Mesothelial cell of epicardium (in vitro differentiated cells): ENCODE results near the gene TMEM120B. TPM values are rescaled to one million over a fixed set of nuclear protein-coding genes. Genes with fewer than 3 reads are reported as not detected.

Experiments
- DNase-seq, 2 experiments: peaks; one replicate each; pipeline ENCODE4 v3.0.0; 2021; ENCODE audit warnings: low spot score in 2 of 2; ENCODE audit not compliant: unreplicated experiment in 2 of 2
- H3K27ac Mint-ChIP-seq: 2 replicates; pipeline ENCODE4 v1.8.0; 2021; ENCODE audit warnings: mixed read lengths
- H3K27me3 Mint-ChIP-seq: 2 replicates; pipeline ENCODE4 v1.8.0; 2021; ENCODE audit warnings: low read depth, mixed read lengths
- H3K36me3 Mint-ChIP-seq: 2 replicates; pipeline ENCODE4 v1.8.0; 2021; ENCODE audit warnings: mixed read lengths
- H3K4me1 Mint-ChIP-seq: 2 replicates; pipeline ENCODE4 v1.8.0; 2021; ENCODE audit warnings: mixed read lengths
- H3K4me3 Mint-ChIP-seq: 2 replicates; pipeline ENCODE4 v1.8.0; 2021; ENCODE audit warnings: mild to moderate bottlenecking, moderate library complexity, mixed read lengths
- H3K9me3 Mint-ChIP-seq: 2 replicates; pipeline ENCODE4 v1.8.0; 2021; ENCODE audit warnings: mixed read lengths
- total RNA-seq: library from RNA; stranded (reverse); gene quantifications from 3 replicates; pipeline ENCODE4 v1.2.1, GENCODE V29; 2021
- TF ChIP-seq, protein P1 (sequence below): fragments of 200-600 bp; sonication (generic); IDR thresholded peaks from one replicate; pipeline ENCODE4 v1.5.0; 2021; ENCODE audit warnings: antibody characterized with exemption; ENCODE audit not compliant: unreplicated experiment

The TMEM120B gene
- total RNA-seq, 1 donor from 2014 or later: 22.4 TPM

DNA sequence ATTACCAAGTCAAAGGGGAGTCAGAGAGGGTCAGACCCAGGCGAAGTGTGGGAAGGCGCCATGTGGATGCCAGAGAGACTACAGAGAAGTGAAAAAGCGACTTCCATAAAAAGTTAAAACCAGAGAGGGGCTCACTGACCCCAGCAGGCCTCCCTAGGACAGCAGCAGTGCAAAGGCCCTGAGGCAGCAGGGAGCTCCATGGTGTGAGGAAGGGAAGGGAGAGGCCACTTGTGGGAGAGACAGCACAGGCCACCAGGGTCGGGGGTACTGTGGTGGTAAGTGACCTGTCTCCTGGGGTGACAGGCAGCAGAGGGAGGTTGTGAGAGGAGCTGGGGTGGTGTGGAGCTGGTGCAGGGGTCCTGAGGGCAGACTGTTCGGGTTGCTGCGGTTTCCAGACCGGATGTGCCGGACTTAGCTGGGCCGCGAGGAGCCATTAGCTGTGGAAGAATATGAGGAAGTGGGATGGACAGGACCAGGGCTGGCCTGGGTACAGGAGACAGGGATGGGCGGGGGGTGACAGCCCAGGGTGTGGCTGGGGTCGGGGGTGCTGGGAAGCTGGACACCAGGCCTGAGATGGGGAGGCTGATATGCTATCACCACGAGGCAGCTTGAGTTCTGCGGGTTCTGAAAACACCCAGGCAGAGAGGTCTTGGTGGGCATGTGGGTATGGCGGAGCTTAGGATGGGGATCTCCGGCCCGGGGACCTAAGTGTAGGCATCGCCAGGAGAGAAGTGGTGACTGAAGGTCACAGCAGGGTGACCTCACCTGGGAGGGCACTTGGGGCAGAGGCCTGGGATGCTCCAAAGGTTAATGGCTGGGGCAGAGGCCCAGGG lies 114.0 kb downstream of the TMEM120B start:
- Mint-ChIP-seq H3K27me3 (no peaks in the 10 kb centered on the region), H3K4me3 (no peak overlapping the region), H3K36me3 (peaks cover 36% of the 10 kb centered on the region), H3K27ac (no peak overlapping the region), H3K9me3 (no peaks in the 10 kb centered on the region), H3K4me1 (no peaks in the 10 kb centered on the region)
- TF ChIP-seq, protein P1, sequence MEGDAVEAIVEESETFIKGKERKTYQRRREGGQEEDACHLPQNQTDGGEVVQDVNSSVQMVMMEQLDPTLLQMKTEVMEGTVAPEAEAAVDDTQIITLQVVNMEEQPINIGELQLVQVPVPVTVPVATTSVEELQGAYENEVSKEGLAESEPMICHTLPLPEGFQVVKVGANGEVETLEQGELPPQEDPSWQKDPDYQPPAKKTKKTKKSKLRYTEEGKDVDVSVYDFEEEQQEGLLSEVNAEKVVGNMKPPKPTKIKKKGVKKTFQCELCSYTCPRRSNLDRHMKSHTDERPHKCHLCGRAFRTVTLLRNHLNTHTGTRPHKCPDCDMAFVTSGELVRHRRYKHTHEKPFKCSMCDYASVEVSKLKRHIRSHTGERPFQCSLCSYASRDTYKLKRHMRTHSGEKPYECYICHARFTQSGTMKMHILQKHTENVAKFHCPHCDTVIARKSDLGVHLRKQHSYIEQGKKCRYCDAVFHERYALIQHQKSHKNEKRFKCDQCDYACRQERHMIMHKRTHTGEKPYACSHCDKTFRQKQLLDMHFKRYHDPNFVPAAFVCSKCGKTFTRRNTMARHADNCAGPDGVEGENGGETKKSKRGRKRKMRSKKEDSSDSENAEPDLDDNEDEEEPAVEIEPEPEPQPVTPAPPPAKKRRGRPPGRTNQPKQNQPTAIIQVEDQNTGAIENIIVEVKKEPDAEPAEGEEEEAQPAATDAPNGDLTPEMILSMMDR: no peak
- DNase-seq: no peak

DNA sequence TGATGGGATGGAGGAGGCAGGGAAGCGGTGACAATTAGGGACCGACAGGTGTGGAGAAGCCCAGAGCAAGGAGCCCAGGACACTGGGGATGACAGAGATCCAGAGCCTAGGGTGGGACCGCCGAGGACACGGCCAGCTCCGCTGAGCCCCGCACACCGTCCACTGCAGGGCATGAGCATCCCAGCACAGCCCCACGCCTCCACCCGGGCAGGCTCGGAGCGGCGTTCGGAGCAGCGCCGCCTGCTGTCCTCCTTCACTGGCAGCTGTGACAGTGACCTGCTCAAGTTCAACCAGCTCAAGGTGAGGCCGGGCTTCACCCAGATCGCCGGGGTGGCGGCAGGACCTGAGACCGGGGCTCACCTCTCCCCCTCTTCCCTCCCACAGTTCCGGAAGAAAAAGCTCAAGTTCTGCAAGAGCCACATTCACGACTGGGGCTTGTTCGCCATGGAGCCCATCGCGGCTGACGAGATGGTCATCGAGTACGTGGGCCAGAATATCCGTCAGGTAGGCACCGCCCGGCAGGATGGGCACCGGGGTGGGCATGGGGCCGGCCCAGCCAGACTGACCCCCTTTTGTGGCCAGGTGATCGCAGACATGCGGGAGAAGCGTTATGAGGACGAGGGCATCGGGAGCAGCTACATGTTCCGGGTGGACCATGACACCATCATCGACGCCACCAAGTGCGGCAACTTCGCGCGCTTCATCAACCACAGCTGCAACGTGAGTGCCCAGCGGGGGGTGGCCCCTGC lies 115.0 kb downstream of the TMEM120B start:
- H3K4me3 Mint-ChIP-seq: no peak overlapping the region
- no peak for DNase-seq
- H3K4me1 Mint-ChIP-seq: no peaks in the 10 kb centered on the region
- peaks cover 44% of the 10 kb centered on the region for H3K36me3 Mint-ChIP-seq
- no peaks in the 10 kb centered on the region for H3K9me3 Mint-ChIP-seq
- no peak overlapping the region for H3K27ac Mint-ChIP-seq
- TF ChIP-seq, protein P1: no peak
- no peaks in the 10 kb centered on the region for H3K27me3 Mint-ChIP-seq

DNA sequence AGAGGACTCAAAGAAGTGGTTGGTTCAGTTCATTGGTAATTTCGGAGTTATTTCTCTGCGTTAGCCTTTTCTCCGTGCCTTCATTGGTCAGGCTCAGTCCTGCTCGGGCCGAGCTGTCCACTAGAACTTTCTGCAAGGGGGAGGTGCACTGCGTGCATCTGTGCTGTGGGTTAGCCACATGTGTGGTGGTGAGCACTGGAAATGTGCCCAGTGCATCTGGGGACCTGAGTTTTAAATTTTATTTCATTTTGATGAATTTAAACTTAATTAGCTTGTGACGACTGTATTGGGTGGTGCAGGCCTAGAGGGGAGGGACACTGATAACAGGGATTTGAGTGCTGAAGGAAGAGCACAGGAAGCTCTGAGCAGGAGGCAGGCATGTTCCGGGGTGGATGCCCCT lies 115.8 kb downstream of the TMEM120B start:
- no peak overlapping the region for H3K27ac Mint-ChIP-seq
- H3K9me3 Mint-ChIP-seq: no peaks in the 10 kb centered on the region
- H3K36me3 Mint-ChIP-seq: peaks cover 45% of the 10 kb centered on the region
- no peaks in the 10 kb centered on the region for H3K4me1 Mint-ChIP-seq
- no peaks in the 10 kb centered on the region for H3K27me3 Mint-ChIP-seq
- TF ChIP-seq, protein P1: no peak
- no peak for DNase-seq
- no peak overlapping the region for H3K4me3 Mint-ChIP-seq

DNA sequence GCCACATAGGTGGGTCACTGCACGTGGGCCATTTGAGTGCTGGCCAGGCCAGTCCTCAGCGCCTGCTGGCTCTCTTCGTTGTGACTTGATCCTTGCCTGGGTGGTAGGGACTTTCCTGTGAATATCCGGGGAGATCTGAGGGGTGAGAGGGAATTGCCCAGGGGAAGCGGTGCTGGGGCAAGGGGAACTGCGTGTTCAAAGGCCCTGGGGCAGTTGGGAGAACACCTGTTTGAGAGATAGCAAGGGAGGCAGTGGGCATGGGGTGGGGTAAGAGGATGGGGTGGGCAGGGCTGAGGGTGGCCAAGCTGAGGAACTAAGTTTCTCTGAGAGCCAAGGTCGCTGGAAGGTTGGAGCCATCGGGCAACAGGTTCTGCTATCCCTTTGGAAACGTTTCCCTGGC lies 116.3 kb downstream of the TMEM120B start:
- TF ChIP-seq, protein P1: no peak
- Mint-ChIP-seq H3K4me1 (no peaks in the 10 kb centered on the region), H3K4me3 (no peak overlapping the region), H3K36me3 (peaks cover 45% of the 10 kb centered on the region), H3K27ac (no peak overlapping the region), H3K9me3 (no peaks in the 10 kb centered on the region), H3K27me3 (no peaks in the 10 kb centered on the region)
- DNase-seq: no peak

DNA sequence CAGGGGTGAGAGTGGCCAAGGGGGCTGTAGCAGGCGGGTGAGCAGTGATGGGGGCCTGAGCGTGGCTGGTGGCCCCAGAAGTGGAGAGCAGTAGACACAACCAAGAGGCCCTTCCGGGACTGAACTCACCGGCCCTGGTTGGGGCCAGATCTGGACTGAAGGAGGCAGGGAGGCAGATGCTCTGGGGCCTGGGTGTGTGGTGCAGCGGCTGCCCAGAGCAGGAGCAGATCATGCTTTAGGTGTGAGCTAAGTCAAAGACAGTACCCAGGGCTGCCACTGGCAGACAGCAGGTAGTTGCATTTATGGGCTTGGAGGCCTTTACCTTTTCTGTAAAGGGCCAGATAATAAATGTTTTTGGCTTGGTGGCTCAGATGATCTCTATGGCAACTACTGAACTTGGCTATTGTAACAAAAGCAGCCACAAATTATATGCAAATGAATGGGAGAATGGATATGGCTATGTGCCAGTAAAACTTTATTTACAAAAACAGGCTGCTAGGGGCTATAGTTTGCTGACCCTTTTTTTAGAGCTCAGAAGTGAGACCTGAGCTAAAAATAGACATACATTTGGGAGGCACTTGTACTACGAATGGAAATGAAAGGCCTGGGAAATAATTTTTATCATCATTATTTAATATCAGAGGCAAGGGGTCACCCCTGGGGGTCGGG lies 116.8 kb downstream of the TMEM120B start:
- peak overlapping the region; percentile 18 for H3K27ac Mint-ChIP-seq
- TF ChIP-seq, protein P1: no peak
- no peaks in the 10 kb centered on the region for H3K4me1 Mint-ChIP-seq
- no peak overlapping the region for H3K4me3 Mint-ChIP-seq
- no peak for DNase-seq
- H3K9me3 Mint-ChIP-seq: no peaks in the 10 kb centered on the region
- peaks cover 45% of the 10 kb centered on the region for H3K36me3 Mint-ChIP-seq
- no peaks in the 10 kb centered on the region for H3K27me3 Mint-ChIP-seq
